ENCODE measurements around the gene CETP.

CETP gene

DNA sequence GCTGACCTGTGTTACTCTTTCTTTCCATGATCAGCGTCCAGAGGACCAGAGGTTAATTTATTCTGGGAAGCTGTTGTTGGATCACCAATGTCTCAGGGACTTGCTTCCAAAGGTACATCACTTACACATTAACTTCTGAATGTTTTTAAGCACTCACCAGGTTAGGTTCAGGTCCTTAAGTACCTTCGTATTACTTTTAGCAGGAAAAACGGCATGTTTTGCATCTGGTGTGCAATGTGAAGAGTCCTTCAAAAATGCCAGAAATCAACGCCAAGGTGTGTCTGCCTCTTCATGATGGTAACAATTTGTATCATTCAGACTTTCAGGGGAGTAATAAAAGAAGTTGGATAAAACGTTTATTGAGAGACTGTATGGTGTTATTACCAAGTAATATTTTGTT is 26.5 kb upstream of the CETP start:
- DNase-seq = no peak

DNA sequence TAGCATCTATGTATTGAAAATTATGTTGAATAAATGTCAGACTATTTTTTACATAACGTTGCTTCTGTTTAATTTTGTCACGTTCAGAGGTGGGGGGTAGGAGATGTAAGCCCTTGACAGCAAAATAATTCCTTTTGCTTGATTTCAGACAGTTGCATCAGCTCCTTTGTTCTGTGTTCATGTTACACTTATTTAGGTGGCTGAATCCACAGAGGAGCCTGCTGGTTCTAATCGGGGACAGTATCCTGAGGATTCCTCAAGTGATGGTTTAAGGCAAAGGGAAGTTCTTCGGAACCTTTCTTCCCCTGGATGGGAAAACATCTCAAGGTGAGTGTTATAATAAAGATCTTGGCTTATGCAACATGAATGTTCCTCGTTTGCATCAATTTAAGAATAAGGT is 25.3 kb upstream of the CETP start:
- no peak for DNase-seq

DNA sequence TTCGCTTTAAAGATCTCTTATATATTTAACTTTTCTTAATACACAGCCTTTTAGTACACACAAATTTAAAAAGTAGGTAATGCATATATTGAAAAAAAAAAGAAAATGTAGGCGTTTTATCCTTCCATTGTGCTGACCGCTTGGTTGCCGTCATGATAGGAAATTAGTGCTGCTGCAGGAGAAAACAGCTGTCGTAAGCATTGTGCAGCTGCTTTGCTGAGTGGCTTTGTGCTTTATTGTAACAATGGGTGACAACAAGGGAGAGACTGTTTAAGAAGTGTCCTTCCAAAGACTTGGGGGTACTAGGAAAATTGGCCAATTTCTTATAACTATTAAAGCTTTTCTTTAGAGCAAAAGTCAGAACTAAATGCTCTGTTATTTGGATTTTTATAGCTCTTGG is 24.8 kb upstream of the CETP start:
- DNase-seq = no peak

DNA sequence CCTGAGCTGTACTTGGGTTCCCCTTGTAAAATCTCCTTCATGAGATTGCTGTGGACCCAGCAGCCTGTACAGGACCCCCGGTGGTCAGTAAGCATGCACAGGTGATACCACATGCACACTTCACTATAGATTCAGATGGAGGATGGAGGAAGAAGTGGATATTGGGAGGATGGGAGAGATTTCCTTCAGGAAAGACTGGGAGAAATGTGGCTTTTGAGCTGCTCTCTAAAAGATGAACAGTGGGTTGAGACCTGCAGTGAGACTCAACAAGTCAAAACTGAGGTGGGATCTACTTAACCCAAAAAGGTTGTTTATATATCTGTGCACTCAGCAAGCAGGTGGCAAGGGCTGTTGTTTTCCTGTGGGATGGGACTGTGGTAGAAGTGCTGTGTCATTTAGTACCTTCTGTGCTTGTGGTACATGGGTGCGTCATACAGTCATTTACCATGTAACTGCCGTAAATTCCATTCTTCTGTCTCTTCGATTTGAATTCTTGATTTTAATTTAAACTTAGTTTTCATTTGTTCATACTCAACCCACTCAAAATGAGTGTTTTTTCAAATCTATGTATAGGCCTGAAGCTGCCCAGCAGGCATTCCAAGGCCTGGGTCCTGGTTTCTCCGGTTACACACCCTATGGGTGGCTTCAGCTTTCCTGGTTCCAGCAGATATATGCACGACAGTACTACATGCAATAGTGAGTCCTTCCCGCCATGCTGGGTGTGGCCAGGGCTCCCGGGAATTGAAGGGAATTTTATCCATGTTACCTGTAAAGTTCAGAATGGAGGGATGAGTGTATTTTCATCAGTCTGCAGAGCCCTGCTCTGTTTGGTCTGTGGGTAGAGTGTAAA is 22.9 kb upstream of the CETP start:
- DNase-seq = peak; percentile 68

DNA sequence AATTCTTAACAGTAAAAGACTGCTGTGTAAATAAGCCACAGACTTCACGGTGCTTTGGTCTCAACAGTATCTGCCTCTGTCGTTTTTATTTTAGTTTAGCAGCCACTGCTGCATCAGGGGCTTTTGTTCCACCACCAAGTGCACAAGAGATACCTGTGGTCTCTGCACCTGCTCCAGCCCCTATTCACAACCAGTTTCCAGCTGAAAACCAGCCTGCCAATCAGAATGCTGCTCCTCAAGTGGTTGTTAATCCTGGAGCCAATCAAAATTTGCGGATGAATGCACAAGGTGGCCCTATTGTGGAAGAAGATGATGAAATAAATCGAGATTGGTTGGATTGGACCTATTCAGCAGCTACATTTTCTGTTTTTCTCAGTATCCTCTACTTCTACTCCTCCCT is 21.9 kb upstream of the CETP start:
- no peak for DNase-seq

DNA sequence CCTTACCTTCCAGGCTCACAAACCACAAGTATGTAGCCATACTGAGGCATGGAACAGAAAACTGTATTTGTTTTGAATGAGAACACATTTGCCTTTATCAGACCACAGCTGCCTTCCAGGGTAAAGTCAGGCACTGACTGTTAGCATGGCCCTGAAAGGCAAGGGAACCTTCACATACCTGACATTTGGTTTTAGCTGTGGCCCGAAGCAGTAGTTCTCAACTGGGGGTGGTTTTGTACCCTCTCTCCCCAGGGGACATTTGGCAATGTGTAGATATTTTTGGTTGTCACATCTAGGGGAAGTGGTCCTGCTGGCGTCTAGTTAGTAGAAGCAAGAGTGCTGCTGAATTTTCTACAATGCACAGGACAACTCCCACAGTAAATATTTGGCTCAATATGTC is 20.7 kb upstream of the CETP start:
- no peak for DNase-seq

DNA sequence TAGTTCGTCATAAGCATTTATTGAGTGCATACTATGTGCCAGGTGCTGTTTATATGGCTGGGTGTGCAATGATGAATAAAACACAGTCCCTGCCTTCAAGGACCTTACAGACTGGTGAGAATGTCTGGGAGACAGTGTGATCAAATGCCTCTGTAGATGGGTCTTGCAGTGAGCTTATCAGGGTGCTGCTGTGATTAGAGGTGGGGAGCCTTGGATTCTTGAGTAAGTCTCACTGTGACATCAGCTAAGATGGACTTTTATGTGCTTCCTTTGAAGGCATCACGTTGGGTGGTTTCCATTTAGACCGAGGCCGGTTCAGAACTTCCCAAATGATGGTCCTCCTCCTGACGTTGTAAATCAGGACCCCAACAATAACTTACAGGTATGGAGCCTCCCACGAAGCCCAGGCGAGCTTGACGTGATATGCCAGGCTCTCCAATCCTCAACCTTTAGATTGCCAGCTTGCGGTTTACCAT is 19.9 kb upstream of the CETP start:
- no peak for DNase-seq

DNA sequence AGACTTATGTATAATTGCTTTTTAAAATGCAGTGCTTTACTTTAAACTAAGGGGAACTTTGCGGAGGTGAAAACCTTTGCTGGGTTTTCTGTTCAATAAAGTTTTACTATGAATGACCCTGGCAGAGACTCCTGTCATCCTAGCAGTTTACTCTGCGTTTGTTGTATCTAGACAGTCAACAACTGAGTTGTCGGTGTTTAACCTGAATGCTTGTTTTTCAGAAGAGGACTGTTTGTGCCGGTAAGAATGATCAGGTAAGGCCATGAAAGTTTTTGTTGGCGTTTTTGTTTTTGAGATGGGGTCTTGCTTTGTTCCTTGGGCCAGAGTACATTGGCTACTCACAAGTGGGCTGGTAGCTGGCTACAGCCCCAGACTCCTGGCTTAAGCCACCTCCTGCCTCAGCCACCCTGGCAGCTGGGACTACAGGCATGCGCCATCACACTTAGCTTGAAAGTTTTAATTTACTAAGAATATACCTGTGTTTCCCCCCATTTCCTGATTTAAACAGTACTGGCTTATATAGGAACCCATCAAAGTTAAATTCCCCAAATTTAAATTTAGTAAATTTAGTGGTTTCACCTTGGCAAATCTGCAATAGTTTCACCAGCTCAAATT is 17.9 kb upstream of the CETP start:
- no peak for DNase-seq

DNA sequence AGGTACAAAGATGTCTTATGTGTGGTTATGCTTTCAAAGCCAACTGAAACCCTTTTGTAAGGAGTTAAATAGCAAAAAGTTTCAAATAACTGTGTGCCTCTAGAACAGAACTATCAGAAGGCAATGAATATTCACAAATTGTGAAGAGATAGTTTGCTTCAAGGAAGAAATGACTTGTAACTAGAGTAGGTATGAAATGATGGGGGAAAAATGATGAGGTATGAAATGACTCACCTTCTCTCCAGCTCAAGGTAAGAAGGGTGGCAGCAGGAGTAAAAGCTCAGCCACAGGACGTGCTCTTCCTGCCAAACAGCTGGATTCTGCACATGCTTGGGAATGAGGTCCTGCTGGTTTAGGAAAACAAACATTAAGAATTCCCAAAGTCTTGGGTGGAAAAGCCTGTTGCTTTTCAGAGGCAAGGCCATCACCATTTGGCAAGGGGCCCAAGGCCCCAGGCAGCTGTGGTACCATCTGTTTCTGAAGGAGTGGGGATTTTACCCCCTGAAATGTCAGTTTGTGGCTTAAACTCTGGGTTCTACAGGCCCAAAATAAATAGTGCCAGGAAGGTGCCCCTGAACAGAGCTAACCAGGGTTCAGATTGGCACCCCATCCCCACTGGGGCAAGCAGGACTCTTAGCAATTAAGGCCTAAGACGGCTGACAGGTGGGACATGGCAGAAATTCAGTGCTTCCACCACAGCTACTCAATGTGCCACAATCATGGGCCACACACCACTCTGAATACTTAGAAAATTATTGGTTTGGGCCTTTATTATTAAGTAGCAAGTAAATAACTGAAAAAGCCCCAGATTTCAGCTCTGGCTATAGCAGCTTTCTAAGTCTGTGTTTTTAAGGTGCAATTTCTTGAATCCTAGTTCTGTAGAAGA is 16.6 kb upstream of the CETP start:
- DNase-seq = peak; percentile 36

DNA sequence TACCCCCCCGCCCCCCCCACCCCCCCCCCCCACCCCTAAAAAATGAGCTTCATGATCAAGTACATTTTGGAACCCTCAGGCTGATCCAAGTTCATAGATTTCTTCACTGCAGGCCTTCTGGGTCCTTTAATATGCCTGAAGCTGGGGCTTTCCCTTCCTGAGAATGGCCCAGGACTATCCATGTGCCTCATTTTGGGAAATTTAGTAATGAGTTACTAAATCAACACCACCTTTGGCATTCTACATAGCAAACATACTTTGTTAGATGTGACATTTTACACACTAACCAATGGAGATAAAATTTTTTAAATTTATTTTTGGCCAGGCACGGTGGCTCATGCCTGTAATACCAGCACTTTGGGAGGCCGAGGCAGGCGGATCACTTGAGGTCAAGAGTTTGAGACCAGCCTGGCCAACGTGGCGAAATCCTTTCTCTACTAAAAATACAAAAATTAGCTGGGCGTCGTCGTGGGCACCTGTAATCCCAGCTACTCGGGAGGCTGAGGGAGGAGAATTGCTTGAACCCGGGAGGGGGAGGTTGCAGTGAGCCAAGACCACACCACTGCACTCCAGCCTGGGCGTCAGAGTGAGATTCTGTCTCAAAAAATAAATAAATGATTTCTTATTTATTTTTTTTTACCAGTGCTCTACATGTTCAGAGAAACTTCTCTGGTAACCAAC is 15.8 kb upstream of the CETP start:
- no peak for DNase-seq

DNA sequence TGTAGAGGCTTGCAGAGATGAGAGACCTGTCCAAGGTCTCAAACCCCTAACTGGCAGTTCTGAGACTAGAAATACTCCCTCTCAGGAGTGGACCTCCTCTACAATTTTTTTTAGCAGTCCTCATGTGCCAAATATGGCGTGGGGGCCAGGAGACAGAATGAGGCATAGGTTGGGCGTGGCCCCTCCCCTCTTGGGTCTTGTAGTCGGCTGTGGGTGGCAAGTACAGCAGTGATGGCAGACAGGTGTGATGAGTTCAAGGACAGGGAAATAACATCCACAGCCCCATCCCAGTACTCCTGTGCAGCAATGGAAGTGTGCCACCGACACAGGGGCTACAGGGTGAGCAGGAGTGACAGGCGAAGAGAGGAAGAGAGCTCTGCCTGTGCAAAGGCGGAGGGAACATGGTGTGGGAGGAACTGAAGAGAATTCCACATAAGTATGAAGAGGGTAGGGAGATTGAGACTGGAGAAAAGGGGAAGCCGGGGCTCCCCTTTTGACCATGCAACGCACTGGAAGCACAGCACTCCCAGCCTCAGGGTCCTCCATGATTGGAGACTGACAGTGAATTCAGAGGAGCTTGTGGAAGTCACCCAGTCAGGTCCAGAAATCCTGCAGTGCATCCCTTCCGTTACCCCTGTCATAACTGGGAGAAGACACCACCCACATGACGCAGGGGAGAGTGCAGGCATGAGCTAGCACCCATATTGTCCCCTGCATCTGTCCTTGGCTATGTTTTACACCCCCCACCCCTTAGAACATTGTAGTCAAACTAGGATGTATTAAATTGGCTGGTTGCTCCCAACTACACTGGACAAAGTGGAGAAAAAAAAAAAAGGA is 14.8 kb upstream of the CETP start:
- no peak for DNase-seq

DNA sequence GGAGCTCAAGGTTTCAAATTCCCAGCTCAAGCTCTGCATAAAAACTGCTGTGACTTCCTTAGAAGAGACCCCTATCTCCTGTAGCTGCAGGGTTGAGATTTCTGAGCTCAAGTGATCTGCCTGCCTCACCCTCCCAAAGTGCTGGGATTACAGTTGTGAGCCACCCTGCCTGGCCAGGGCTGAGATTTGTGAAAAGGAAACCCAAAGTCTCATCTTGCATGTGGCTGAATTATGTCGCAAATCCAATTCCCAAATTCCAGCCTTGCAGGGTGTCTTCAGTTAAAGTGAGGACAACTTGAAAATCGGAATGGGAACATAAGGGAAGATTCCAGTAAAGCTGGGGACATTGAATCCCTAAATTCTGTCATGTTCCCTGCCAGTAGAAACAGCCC is 14.2 kb upstream of the CETP start:
- no peak for DNase-seq

DNA sequence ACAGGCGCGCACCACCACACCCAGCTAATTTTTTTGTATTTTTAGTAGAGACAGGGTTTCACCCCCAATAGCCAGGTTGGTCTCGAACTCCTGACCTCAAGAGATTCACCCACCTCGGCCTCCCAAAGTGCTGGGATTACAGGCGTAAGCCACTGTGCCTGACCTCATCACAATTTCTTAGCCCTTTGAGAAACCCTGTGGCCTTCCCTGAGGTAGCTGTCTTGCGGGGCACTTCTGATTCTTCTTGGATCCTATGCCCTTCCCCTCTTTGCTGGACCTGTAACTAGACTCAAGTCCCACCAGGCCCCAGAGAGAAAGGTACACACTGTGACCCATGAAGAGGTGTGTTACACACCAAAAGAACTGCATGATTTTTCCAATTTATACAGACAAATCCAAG is 13.5 kb upstream of the CETP start:
- no peak for DNase-seq

DNA sequence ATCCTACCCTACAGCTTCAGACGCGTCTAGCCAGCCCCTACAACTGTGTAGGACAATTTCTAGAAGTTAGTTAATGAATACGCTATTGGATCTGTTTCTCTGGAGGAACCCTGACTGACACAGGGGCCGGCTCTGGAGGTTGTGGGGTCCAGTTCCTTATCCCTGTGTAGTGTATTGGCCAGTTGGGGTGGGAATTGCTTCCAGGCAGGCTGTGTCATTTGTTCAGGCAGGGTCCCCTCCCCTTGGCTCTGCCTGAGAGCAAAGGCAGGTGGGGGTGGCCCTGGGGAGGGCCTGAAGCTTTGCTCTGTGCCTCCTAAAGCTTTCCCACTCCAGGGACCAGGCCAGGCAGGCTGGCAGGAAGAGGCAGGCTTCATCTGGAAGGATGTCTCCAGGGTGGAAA is 11.7 kb upstream of the CETP start:
- DNase-seq = no peak

DNA sequence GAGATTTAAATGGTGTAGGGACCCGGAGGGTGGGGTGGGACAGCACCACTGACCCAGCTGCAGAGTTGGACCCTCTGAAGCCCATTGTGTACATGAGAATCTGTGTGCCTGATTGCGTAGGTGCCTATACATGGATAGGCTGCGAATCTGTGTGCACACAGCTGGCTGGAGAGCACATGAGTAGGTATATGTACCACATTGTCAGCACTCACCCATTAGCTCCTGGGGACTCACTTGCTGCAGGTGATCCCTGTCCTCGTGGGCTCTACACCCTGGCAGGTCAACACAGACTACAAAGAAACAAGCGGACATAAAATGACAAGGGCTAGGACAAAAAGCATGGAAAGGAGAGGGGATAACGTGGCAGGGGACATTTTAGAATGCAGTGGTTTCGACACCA is 11.3 kb upstream of the CETP start:
- DNase-seq = no peak

DNA sequence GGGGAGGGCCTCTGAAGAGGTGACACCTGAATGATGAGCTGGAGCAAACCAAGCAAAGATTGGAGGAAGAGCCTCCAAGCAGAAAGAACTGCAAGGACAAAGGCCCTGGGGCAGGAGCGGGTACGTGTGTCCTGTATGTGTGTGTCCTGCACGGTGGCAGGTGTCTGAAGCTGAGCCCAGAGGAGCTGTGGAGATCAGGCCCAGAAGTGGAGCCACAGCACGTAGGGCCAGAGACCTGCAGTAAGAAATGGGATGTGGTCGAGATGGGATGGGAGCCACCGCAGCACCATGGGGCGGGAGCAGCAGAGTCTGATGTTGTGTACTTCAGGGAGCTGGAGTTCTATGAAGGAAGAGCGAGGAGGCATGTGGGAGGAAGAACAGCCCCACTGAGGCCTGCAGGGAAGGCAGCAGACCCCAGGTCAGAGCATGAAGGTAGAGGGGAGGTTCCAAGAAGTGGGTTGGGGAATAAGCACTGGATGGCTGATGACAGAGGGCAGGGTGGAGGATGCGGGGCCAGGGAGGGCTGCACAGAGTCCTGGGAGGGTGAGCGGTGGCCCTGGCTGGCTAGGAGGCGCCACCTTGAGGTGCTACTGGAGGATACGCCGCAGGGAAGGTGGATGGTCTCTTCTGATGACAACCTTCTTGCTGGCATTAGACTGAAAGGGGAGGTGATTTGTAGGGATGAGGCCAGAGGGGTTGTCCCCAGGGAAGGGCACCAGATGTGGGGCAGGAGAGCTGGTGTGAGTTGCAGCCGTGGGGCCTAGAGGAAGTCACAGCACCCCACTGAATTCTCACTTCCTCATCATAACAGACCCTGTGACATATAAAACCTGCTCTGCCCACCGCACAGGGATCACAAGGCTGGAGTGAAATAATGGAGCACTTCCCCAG is 10.6 kb upstream of the CETP start:
- DNase-seq = peak; percentile 64

DNA sequence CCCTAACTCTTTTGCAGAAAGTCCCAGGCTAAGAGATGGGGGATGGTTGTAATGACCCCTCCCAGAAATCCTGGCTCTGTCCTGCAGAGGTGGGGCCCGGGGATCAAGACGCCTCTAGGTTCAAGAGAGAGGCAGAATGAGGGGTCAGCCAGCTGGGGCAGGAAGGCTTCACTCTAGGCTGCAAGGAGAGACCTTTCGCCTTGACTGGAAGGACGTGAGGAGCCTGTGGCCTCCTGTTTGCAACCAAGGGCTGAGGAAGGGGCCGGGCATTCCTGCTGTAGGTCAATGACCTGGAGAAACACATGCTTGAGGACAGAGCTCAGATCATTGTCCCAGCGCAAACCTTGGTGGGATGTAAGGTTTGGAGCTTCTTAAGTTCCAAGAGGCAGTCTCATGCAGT is 8.7 kb upstream of the CETP start:
- no peak for DNase-seq

DNA sequence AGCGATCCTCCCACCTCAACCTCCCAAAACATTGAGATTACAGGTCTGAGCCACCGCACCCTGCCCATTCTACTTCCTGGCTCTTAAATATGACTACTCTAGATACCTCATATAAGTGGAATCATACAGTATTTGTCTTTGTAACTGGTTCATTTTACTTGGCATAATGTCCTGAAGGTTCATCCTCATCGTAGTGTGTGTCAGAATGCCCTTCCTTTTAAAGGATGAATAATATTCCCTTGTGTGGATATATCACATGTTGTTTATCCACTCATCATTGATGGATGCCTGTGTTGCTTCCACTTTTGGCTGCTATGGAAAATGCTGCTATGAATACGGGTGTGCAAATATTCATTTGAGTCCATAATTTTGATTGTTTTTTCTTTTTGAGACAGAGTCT is 5.7 kb upstream of the CETP start:
- DNase-seq = no peak

DNA sequence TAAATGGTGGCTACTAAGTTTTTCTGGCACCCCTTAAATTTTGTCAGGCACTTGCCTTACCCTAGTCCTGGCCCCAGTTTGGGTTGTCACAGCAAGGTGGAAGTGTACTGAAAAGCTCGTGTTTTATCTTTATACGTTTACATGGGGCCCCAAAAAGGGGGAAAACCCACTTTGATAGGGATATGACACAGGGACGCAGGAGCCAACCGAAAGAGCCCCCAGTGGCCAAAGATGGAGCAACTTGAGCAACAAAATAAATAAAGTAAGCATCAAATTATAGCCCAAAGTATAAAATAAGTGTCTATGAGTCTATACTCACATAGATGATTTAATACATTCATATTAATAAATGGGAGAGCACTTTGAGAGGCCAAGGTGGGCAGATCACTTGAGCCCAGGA is 5.0 kb upstream of the CETP start:
- DNase-seq = no peak

DNA sequence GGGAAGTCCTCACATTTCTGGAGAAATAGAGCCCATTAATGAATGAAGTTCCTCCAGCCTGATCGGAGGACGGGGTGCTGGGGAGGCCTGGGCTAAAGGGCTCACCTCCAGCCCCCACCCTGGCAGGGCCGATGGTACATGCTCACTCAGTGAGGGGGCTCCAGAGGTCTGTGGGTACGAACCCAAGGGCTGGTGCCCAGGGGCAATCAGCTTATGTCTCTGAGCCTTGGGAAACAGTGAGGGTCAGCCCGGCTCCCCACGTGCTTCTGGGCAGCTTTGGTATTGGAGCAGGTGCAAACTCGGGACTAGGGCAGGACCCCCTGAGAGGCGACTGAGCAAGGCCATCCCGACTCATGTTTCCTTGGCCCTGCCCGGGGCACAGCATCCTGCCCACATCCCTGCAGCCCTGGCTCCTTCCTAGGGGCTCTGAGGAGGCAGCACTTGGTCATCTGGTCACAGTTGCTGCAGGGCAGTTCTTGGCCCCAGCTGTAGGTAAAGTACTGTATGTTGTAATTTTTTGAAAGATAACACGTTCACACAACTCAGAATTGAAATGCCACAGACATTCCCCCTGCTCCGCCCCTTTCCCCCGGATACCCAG is 969 bp upstream of the CETP start:
- no peak for DNase-seq

DNA sequence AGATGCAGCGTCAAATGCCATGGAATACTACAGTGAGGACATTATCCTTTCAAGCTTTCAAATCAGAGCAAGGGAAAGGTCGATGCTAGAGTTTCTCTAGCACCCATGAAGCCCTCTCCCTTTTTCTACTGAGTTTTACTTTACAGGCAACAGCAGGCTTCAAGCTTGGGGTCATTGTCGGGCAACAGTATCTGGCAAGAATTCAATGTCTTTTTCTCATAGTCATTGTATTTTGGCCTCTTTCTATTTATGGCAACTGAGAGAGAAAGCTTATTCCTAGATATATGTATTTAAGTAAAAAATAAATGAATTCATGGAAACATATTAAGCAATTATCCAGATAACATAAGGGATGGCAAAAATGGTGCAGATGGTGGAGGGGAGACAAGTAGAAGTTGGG is 364 bp upstream of the CETP start:
- no peak for DNase-seq
